HepG2 (cell line): ENCODE measurements around the gene TRDMT1.

Experiments used
- ARHGAP35 ChIP-seq: sonication (generic); formaldehyde crosslinking; IDR thresholded peaks from 2 replicates; pipeline ENCODE4 v1.9.0; 2022; ENCODE audit warnings: mild to moderate bottlenecking, inconsistent platforms, moderate library complexity, missing genetic modification reagents, borderline replicate concordance
- KDM1A ChIP-seq: IDR thresholded peaks from 2 replicates; pipeline ENCODE4 v1.6.1; 2016; ENCODE audit warnings: missing compliant biosample characterization
- MYC ChIP-seq: sonication (generic); formaldehyde crosslinking; IDR thresholded peaks from 2 replicates; pipeline ENCODE4 v1.9.0; 2021; ENCODE audit warnings: missing genetic modification reagents, borderline replicate concordance
- NFATC3 ChIP-seq: sonication (generic); formaldehyde crosslinking; IDR thresholded peaks from 2 replicates; pipeline ENCODE4 v1.5.1; 2020; ENCODE audit warnings: mild to moderate bottlenecking, missing genetic modification reagents
- SIN3B ChIP-seq: fragments of 150-350 bp; IDR thresholded peaks from 2 replicates; pipeline ENCODE4 v1.6.1; 2014; ENCODE audit warnings: low read length
- SRSF9 ChIP-seq: fragments of 200-400 bp; formaldehyde crosslinking; IDR thresholded peaks from 2 replicates; pipeline ENCODE4 v1.6.1; 2018; ENCODE audit warnings: borderline replicate concordance, mild to moderate bottlenecking, low read depth, low read length; ENCODE audit not compliant: insufficient read depth, poor library complexity, severe bottlenecking
- SUZ12 ChIP-seq: fragments of 150-350 bp; IDR thresholded peaks from 2 replicates; pipeline ENCODE4 v1.6.1; 2014; ENCODE audit warnings: low read depth, low read length
- ZFYVE20 ChIP-seq: sonication (generic); formaldehyde crosslinking; IDR thresholded peaks from 2 replicates; pipeline ENCODE4 v1.8.0; 2023; ENCODE audit warnings: low read depth, mild to moderate bottlenecking, moderate library complexity, missing genetic modification reagents, borderline replicate concordance
- ZNF274 ChIP-seq: sonication (generic); formaldehyde crosslinking; IDR thresholded peaks from 2 replicates; pipeline ENCODE4 v1.5.1; 2020; ENCODE audit warnings: mild to moderate bottlenecking, missing genetic modification reagents
- ZNF317 ChIP-seq: sonication (generic); formaldehyde crosslinking; IDR thresholded peaks from 2 replicates; pipeline ENCODE4 v1.5.0; 2020; ENCODE audit warnings: mild to moderate bottlenecking, missing genetic modification reagents
- TF ChIP-seq, protein P1 (sequence below): sonication (generic); formaldehyde crosslinking; IDR thresholded peaks from 2 replicates; pipeline ENCODE4 v1.5.0; 2020; ENCODE audit warnings: mild to moderate bottlenecking, missing genetic modification reagents, moderate library complexity
- TF ChIP-seq, protein P2 (sequence below): sonication (generic); formaldehyde crosslinking; IDR thresholded peaks from 2 replicates; pipeline ENCODE4 v1.4.0; 2020; ENCODE audit warnings: missing genetic modification reagents
- TF ChIP-seq, protein P3 (sequence below): sonication (generic); formaldehyde crosslinking; IDR thresholded peaks from 2 replicates; pipeline ENCODE4 v1.5.0; 2020; ENCODE audit warnings: mild to moderate bottlenecking, missing genetic modification reagents

DNA sequence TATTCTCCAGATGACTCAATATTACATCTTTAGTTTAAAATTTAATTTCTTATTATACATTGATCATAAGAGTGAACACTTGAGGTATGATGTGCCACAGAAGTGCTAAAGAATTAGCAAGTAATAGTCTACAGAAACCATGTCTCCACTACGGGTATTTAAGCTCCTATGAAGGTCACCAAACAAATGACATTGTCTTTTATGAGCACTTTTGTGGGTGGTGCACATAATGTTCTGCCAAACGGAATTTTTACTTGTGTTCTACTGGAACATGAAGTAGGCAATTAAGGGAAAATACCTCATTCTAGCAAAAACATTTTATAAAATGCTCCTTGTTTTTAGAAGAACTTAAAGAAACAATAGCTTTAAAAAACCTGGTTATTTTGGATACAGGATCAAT is 44.4 kb downstream of the TRDMT1 start:
- TF ChIP-seq, protein P1, sequence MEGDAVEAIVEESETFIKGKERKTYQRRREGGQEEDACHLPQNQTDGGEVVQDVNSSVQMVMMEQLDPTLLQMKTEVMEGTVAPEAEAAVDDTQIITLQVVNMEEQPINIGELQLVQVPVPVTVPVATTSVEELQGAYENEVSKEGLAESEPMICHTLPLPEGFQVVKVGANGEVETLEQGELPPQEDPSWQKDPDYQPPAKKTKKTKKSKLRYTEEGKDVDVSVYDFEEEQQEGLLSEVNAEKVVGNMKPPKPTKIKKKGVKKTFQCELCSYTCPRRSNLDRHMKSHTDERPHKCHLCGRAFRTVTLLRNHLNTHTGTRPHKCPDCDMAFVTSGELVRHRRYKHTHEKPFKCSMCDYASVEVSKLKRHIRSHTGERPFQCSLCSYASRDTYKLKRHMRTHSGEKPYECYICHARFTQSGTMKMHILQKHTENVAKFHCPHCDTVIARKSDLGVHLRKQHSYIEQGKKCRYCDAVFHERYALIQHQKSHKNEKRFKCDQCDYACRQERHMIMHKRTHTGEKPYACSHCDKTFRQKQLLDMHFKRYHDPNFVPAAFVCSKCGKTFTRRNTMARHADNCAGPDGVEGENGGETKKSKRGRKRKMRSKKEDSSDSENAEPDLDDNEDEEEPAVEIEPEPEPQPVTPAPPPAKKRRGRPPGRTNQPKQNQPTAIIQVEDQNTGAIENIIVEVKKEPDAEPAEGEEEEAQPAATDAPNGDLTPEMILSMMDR = no peak
- TF ChIP-seq SUZ12 = no peak
- no peak for TF ChIP-seq SIN3B
- TF ChIP-seq ZNF317 (CRISPR knock-in tag) = no peak
- no peak for TF ChIP-seq SRSF9
- TF ChIP-seq KDM1A (CRISPR knock-in tag) = no peak
- TF ChIP-seq NFATC3 (CRISPR knock-in tag) = no peak
- no peak for TF ChIP-seq ARHGAP35 (CRISPR knock-in tag)
- TF ChIP-seq MYC (CRISPR knock-in tag) = no peak
- no peak for TF ChIP-seq ZNF274 (CRISPR knock-in tag)
- no peak for TF ChIP-seq ZFYVE20 (CRISPR knock-in tag)
- TF ChIP-seq, protein P2, sequence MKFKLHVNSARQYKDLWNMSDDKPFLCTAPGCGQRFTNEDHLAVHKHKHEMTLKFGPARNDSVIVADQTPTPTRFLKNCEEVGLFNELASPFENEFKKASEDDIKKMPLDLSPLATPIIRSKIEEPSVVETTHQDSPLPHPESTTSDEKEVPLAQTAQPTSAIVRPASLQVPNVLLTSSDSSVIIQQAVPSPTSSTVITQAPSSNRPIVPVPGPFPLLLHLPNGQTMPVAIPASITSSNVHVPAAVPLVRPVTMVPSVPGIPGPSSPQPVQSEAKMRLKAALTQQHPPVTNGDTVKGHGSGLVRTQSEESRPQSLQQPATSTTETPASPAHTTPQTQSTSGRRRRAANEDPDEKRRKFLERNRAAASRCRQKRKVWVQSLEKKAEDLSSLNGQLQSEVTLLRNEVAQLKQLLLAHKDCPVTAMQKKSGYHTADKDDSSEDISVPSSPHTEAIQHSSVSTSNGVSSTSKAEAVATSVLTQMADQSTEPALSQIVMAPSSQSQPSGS (CRISPR knock-in tag) = no peak
- TF ChIP-seq, protein P3, sequence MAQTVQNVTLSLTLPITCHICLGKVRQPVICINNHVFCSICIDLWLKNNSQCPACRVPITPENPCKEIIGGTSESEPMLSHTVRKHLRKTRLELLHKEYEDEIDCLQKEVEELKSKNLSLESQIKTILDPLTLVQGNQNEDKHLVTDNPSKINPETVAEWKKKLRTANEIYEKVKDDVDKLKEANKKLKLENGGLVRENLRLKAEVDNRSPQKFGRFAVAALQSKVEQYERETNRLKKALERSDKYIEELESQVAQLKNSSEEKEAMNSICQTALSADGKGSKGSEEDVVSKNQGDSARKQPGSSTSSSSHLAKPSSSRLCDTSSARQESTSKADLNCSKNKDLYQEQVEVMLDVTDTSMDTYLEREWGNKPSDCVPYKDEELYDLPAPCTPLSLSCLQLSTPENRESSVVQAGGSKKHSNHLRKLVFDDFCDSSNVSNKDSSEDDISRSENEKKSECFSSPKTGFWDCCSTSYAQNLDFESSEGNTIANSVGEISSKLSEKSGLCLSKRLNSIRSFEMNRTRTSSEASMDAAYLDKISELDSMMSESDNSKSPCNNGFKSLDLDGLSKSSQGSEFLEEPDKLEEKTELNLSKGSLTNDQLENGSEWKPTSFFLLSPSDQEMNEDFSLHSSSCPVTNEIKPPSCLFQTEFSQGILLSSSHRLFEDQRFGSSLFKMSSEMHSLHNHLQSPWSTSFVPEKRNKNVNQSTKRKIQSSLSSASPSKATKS (CRISPR knock-in tag) = no peak
